ENCODE results near the gene TK2. TPM values are rescaled to one million over a fixed set of nuclear protein-coding genes. Genes with fewer than 3 reads are reported as not detected.

Gene TK2
- total RNA-seq, 1 donor from 2014 or later = 33.2 TPM

GRCh38 chr16:66510298-66510697 lies 39.6 kb downstream of the TK2 start:
- no peak for TF ChIP-seq CTCF (IDR thresholded peaks at IDR 0.05)
- H3K4me3 Mint-ChIP-seq (ENCODE audit: unreplicated experiment) = no peak overlapping the region

GRCh38 chr16:66509576-66509975 lies 40.3 kb downstream of the TK2 start:
- no peak for DNase-seq (ENCODE audit: extremely low spot score, unreplicated experiment)
- Mint-ChIP-seq H3K36me3 (ENCODE audit: unreplicated experiment) (peaks cover 9% of the 10 kb centered on the region), H3K4me3 (ENCODE audit: unreplicated experiment) (no peak overlapping the region), H3K27me3 (ENCODE audit: unreplicated experiment) (no peaks in the 10 kb centered on the region), H3K4me1 (ENCODE audit: unreplicated experiment) (peaks cover 52% of the 10 kb centered on the region), H3K27ac (ENCODE audit: unreplicated experiment) (no peak overlapping the region), H3K9me3 (ENCODE audit: unreplicated experiment) (no peaks in the 10 kb centered on the region)
- no peak for TF ChIP-seq CTCF (IDR thresholded peaks at IDR 0.05)

More at GRCh38 chr16:66510298-66510697, 39.6 kb downstream of the TK2 start:
- DNase-seq (ENCODE audit: extremely low spot score, unreplicated experiment) = no peak
- Mint-ChIP-seq H3K27me3 (ENCODE audit: unreplicated experiment) (no peaks in the 10 kb centered on the region), H3K27ac (ENCODE audit: unreplicated experiment) (peak overlapping the region; percentile 92), H3K9me3 (ENCODE audit: unreplicated experiment) (no peaks in the 10 kb centered on the region), H3K4me1 (ENCODE audit: unreplicated experiment) (peaks cover 54% of the 10 kb centered on the region), H3K36me3 (ENCODE audit: unreplicated experiment) (peaks cover 12% of the 10 kb centered on the region)

- no peak for TF ChIP-seq CTCF (IDR thresholded peaks at IDR 0.05)
- H3K27ac Mint-ChIP-seq (ENCODE audit: unreplicated experiment) = peak overlapping the region; percentile 87
- no peak overlapping the region for H3K4me3 Mint-ChIP-seq (ENCODE audit: unreplicated experiment)
- peaks cover 7% of the 10 kb centered on the region for H3K36me3 Mint-ChIP-seq (ENCODE audit: unreplicated experiment)
- no peaks in the 10 kb centered on the region for H3K27me3 Mint-ChIP-seq (ENCODE audit: unreplicated experiment)
- no peak for DNase-seq (ENCODE audit: extremely low spot score, unreplicated experiment)
- no peaks in the 10 kb centered on the region for H3K9me3 Mint-ChIP-seq (ENCODE audit: unreplicated experiment)
- H3K4me1 Mint-ChIP-seq (ENCODE audit: unreplicated experiment) = peaks cover 55% of the 10 kb centered on the region
Observed at GRCh38 chr16:66508914-66509496, 40.9 kb downstream of the TK2 start.

- Mint-ChIP-seq H3K36me3 (ENCODE audit: unreplicated experiment) (peaks cover 7% of the 10 kb centered on the region), H3K27ac (ENCODE audit: unreplicated experiment) (peak overlapping the region; percentile 87), H3K4me1 (ENCODE audit: unreplicated experiment) (peaks cover 61% of the 10 kb centered on the region), H3K27me3 (ENCODE audit: unreplicated experiment) (no peaks in the 10 kb centered on the region), H3K9me3 (ENCODE audit: unreplicated experiment) (no peaks in the 10 kb centered on the region), H3K4me3 (ENCODE audit: unreplicated experiment) (no peak overlapping the region)
- no peak for TF ChIP-seq CTCF (IDR thresholded peaks at IDR 0.05)
- DNase-seq (ENCODE audit: extremely low spot score, unreplicated experiment) = no peak
Observed at GRCh38 chr16:66508248-66508913, 41.5 kb downstream of the TK2 start.

GRCh38 chr16:66507731-66508239 lies 42.1 kb downstream of the TK2 start:
- TF ChIP-seq CTCF (IDR thresholded peaks at IDR 0.05) = no peak
- peaks cover 62% of the 10 kb centered on the region for H3K4me1 Mint-ChIP-seq (ENCODE audit: unreplicated experiment)
- H3K27ac Mint-ChIP-seq (ENCODE audit: unreplicated experiment) = peak overlapping the region; percentile 87
- no peaks in the 10 kb centered on the region for H3K27me3 Mint-ChIP-seq (ENCODE audit: unreplicated experiment)
- H3K36me3 Mint-ChIP-seq (ENCODE audit: unreplicated experiment) = peaks cover 5% of the 10 kb centered on the region
- peak overlapping the region; percentile 12 for H3K4me3 Mint-ChIP-seq (ENCODE audit: unreplicated experiment)
- DNase-seq (ENCODE audit: extremely low spot score, unreplicated experiment) = no peak
- H3K9me3 Mint-ChIP-seq (ENCODE audit: unreplicated experiment) = no peaks in the 10 kb centered on the region

All from osteocyte (in vitro differentiated cells).